Mucosa of descending colon (tissue), 3 donors: ENCODE results near the gene PLEKHN1. TPM values are rescaled to one million over a fixed set of nuclear protein-coding genes. Genes with fewer than 3 reads are reported as not detected.

Source experiments
- ATAC-seq: fragments of 200-7000 bp; cut with Tn5 transposase; one replicate; pipeline ENCODE4 v1.9.1; 2020; ENCODE audit warnings: mild to moderate bottlenecking, moderate library complexity
- DNase-seq, 3 donors: peaks; one replicate each; pipeline ENCODE4 v3.0.0-alpha.2; 2020
- H3K36me3 ChIP-seq: fragments of 200-600 bp; one replicate; pipeline ENCODE4 v1.8.0; 2021; ENCODE audit warnings: low read depth, mild to moderate bottlenecking
- H3K4me1 ChIP-seq: fragments of 200-600 bp; one replicate; pipeline ENCODE4 v1.8.0; 2021; ENCODE audit warnings: low read depth, mild to moderate bottlenecking
- H3K4me3 ChIP-seq: fragments of 200-600 bp; one replicate; pipeline ENCODE4 v1.8.0; 2021; ENCODE audit warnings: mild to moderate bottlenecking
- H3K9me3 ChIP-seq: fragments of 200-600 bp; one replicate; pipeline ENCODE4 v1.8.0; 2021; ENCODE audit warnings: mild to moderate bottlenecking
- intact Hi-C, 2 donors: fragments of 100-400 bp; cut with DNase I in 1 of 2; cut with micrococcal nuclease in 1 of 2; formaldehyde crosslinking; loops; one replicate each; pipeline versions ENCODE4 v1.11.0 to v1.11.1; 2022; cut with DNase I, micrococcal nuclease
- total RNA-seq, 3 donors: library from RNA; stranded (reverse); fragmentation: NEBNext Ultra II Directional in 2 of 3; extraction: Animal tissue kit (Norgen Biotek cat#: 25700) in 2 of 3; gene quantifications; one replicate each; pipeline versions ENCODE4 v1.2.1 to v1.2.4, GENCODE V29; 2021 to 2023
- TF ChIP-seq, protein P1 (sequence below): fragments of 200-600 bp; IDR thresholded peaks from one replicate; pipeline ENCODE4 v1.8.0; 2022; ENCODE audit warnings: antibody characterized with exemption, mild to moderate bottlenecking
- donor health status: DM: no; HTN: no; CAD: no; lungs with moderate emphysema.
- donor health status: DM: no; HTN: no; CAD: no.
- donor health status: DM: no; HTN: yes; CAD: no.

PLEKHN1 gene
- total RNA-seq, 3 donors from 2014 or later = 0.23 to 0.99 (median 0.32) TPM

- TF ChIP-seq, protein P1, sequence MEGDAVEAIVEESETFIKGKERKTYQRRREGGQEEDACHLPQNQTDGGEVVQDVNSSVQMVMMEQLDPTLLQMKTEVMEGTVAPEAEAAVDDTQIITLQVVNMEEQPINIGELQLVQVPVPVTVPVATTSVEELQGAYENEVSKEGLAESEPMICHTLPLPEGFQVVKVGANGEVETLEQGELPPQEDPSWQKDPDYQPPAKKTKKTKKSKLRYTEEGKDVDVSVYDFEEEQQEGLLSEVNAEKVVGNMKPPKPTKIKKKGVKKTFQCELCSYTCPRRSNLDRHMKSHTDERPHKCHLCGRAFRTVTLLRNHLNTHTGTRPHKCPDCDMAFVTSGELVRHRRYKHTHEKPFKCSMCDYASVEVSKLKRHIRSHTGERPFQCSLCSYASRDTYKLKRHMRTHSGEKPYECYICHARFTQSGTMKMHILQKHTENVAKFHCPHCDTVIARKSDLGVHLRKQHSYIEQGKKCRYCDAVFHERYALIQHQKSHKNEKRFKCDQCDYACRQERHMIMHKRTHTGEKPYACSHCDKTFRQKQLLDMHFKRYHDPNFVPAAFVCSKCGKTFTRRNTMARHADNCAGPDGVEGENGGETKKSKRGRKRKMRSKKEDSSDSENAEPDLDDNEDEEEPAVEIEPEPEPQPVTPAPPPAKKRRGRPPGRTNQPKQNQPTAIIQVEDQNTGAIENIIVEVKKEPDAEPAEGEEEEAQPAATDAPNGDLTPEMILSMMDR = peak; percentile 65
- peak; percentile 84 to 91 (median 87) for DNase-seq
- Histone ChIP-seq H3K9me3 (no peaks in the 10 kb centered on the region), H3K36me3 (no peaks in the 10 kb centered on the region), H3K4me1 (peaks cover 17% of the 10 kb centered on the region), H3K4me3 (peak overlapping the region; percentile 48)
- peak; percentile 89 for ATAC-seq
- intact Hi-C loops = no loop called here
Observed at GRCh38 chr1:1019122-1019999, 53.1 kb downstream of the PLEKHN1 start.

- Histone ChIP-seq H3K36me3 (no peaks in the 10 kb centered on the region), H3K9me3 (no peaks in the 10 kb centered on the region), H3K4me1 (peaks cover 16% of the 10 kb centered on the region), H3K4me3 (peak within 1 kb of the TSS; percentile 48)
- TF ChIP-seq, protein P1 = no peak
- ATAC-seq (peak; percentile 45), DNase-seq (peak; percentile 60 to 79 (median 79))
- intact Hi-C loops = no loop called here
Observed at GRCh38 chr1:1020000-1020404, 53.7 kb downstream of the PLEKHN1 start, which contains the start of gene AGRN. TSS of gene AGRN (plus strand) at chr1:1020120. CDS start at chr1:1020173, 53 bp downstream.

DNA sequence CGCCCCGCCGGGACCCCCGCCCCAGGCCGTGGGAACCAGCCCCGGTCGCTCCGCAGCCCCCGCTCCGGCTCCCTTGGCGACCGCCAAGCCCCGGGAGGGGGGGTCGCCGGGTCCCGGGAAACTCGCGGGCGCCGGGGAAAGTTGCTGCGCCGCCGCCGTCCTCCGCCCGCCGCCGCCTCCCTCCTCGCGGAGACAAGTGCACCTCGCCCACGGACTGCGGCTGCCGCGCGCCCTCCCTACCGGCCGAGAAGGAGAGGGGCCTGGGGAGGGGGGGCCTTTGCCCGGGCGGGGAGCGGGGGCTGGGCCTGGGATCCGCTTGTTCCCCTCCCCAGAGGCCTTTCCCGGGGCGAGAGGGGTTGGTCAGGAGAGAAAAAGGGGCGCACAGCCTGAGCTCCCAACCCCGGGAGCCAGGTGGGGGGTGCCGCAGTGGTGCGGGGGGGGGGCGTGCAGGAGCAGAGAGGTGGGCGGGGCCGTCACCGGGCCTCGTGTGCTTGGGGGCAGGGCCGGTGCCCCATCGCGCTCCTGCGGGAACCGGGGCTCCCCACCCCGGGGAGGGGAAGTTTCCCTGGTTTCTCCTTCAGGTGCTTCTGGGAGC, 54.2 kb downstream of the PLEKHN1 start:
- Histone ChIP-seq H3K9me3 (no peaks in the 10 kb centered on the region), H3K4me3 (peak overlapping the region; percentile 16), H3K36me3 (no peaks in the 10 kb centered on the region), H3K4me1 (peaks cover 16% of the 10 kb centered on the region)
- TF ChIP-seq, protein P1 = no peak
- intact Hi-C loops = no loop called here
- ATAC-seq = peak; percentile 3
- no peak for DNase-seq

DNA sequence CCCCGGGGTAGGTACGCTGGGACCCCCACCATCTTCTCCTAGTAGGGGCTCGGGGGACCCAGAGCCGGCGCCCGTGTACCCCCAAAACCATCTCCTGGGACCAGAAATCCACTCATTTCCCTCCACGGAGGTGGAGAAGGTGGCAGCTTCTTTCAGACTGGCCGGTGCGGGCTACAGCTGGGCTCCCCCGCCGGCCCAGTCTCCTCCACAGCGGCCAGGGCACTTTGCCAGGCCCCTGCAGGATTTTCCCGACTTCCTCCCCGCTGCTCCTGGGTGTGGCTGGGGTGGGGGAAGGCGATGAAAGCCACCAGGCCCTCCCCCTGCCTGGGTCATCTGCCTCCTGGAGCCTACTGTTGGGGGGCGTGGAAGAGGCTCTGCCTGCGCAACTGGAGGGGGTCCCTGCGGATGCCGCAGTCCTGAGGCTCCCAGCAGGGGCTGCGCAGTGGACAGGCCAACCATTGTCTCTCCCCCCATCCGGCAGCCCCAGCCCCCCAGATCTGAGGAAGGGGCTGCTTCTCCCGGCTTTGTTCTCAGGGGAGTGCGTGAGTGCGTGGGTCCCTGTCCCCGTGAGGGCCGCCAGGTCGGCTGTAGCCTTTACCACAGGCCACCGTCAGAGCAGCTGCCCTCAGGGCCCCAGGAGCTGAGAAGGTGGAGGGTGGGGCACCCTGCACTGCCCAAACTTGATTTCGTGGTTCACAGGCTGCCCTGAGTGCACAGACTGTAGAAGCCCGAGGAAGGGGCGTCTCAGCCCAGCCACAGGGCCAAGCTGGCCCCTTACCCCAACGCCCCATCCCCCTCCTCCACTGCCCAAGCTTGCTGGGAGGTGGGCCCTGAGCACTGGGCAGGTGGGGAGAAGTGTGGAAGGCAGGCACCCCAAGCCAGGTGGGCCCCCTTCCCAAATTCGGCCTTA, 55.0 kb downstream of the PLEKHN1 start:
- ATAC-seq (peak; percentile 54), DNase-seq (peak; percentile 77 to 88 (median 87))
- Histone ChIP-seq H3K36me3 (no peaks in the 10 kb centered on the region), H3K4me1 (peaks cover 16% of the 10 kb centered on the region), H3K4me3 (no peak overlapping the region), H3K9me3 (no peaks in the 10 kb centered on the region)
- TF ChIP-seq, protein P1 = no peak
- intact Hi-C loops = no loop called here

- DNase-seq = no peak
- H3K4me3 ChIP-seq = no peak overlapping the region
- H3K9me3 ChIP-seq = no peaks in the 10 kb centered on the region
- ATAC-seq = no peak
- intact Hi-C loops = no loop called here
- peaks cover 16% of the 10 kb centered on the region for H3K4me1 ChIP-seq
- TF ChIP-seq, protein P1 = no peak
- no peaks in the 10 kb centered on the region for H3K36me3 ChIP-seq
Observed at GRCh38 chr1:1021920-1022259, 55.6 kb downstream of the PLEKHN1 start.
